Upper lobe of left lung (tissue), 4 donors: ENCODE measurements around the gene REC114.

Source experiments
- CTCF ChIP-seq, 6 experiments: fragments of 450-650 bp in 4 of 6; fragments of 200-600 bp in 2 of 6; sonication (generic) in 2 of 6; IDR thresholded peaks; one replicate each; pipeline ENCODE4 v1.5.1; 2016 to 2019; ENCODE audit warnings: antibody characterized with exemption in 6 of 6
- POLR2A ChIP-seq, 4 donors: fragments of 450-650 bp; IDR thresholded peaks; one replicate each; pipeline ENCODE4 v1.5.1; 2016 to 2017; ENCODE audit warnings: antibody characterized with exemption in 4 of 4, mild to moderate bottlenecking in 2 of 4
- POLR2AphosphoS5 ChIP-seq, 2 donors: sonication (generic); formaldehyde crosslinking; IDR thresholded peaks; one replicate each; pipeline ENCODE4 v1.5.1; 2017; ENCODE audit warnings: antibody characterized with exemption in 2 of 2

- no peak for TF ChIP-seq CTCF (IDR thresholded peaks at IDR 0.05)
- no peak for TF ChIP-seq POLR2A (IDR thresholded peaks at IDR 0.05)
- no peak for TF ChIP-seq POLR2AphosphoS5 (IDR thresholded peaks at IDR 0.05)
Measured at GRCh38 chr15:73571346-73571745, 128.4 kb downstream of the REC114 start.
